GM15510 (cell line): ENCODE measurements around the gene CRYBG1.

Experiments
- POLR2A ChIP-seq: IDR thresholded peaks from 3 replicates; pipeline ENCODE4 v1.6.1; 2011; ENCODE audit warnings: borderline replicate concordance; ENCODE audit not compliant: insufficient read length; ENCODE audit errors: extremely low read depth

The CRYBG1 gene

GRCh38 chr6:106356378-106356777 is 4.1 kb upstream of the CRYBG1 start:
- TF ChIP-seq POLR2A: no peak

GRCh38 chr6:106359959-106360409 is 533 bp upstream of the CRYBG1 start:
- TF ChIP-seq POLR2A: no peak

GRCh38 chr6:106360989-106361430 is 493 bp downstream of the CRYBG1 start:
- no peak for TF ChIP-seq POLR2A

GRCh38 chr6:106363401-106364138 is 3.1 kb downstream of the CRYBG1 start:
- no peak for TF ChIP-seq POLR2A

GRCh38 chr6:106369739-106370138 is 9.2 kb downstream of the CRYBG1 start:
- no peak for TF ChIP-seq POLR2A

GRCh38 chr6:106370639-106371038 is 10.1 kb downstream of the CRYBG1 start:
- TF ChIP-seq POLR2A: no peak

GRCh38 chr6:106372838-106373501 is 12.5 kb downstream of the CRYBG1 start:
- TF ChIP-seq POLR2A: no peak

GRCh38 chr6:106373502-106374239 is 13.2 kb downstream of the CRYBG1 start:
- TF ChIP-seq POLR2A: no peak

- TF ChIP-seq POLR2A: no peak
Measured at GRCh38 chr6:106377061-106377540, 16.6 kb downstream of the CRYBG1 start.

- TF ChIP-seq POLR2A: no peak
Measured at GRCh38 chr6:106379951-106380350, 19.4 kb downstream of the CRYBG1 start.

- no peak for TF ChIP-seq POLR2A
Measured at GRCh38 chr6:106380407-106380806, 19.9 kb downstream of the CRYBG1 start.

GRCh38 chr6:106381223-106381622 is 20.7 kb downstream of the CRYBG1 start:
- TF ChIP-seq POLR2A: no peak

GRCh38 chr6:106381881-106382280 is 21.4 kb downstream of the CRYBG1 start:
- TF ChIP-seq POLR2A: no peak

GRCh38 chr6:106383573-106383972 is 23.1 kb downstream of the CRYBG1 start:
- no peak for TF ChIP-seq POLR2A

GRCh38 chr6:106385530-106385929 is 25.0 kb downstream of the CRYBG1 start:
- no peak for TF ChIP-seq POLR2A
